ENCODE measurements around the gene RASA3.

Gene RASA3

GRCh38 chr13:113981611-113982295 lies 150.7 kb downstream of the RASA3 start:
- TF ChIP-seq CTCF (conservative IDR thresholded peaks at IDR 0.05; ENCODE audit: low read depth, low read length): no peak
- H3K4me3 ChIP-seq (ENCODE audit: low read depth, low read length): no peak overlapping the region
- DNase-seq (ENCODE audit: low read depth): no peak

GRCh38 chr13:113981194-113981605 lies 151.2 kb downstream of the RASA3 start:
- H3K4me3 ChIP-seq (ENCODE audit: low read depth, low read length): no peak overlapping the region
- TF ChIP-seq CTCF (conservative IDR thresholded peaks at IDR 0.05; ENCODE audit: low read depth, low read length): no peak
- peak; percentile 76 for DNase-seq (ENCODE audit: low read depth)

GRCh38 chr13:113980489-113981064 lies 151.8 kb downstream of the RASA3 start:
- TF ChIP-seq CTCF (conservative IDR thresholded peaks at IDR 0.05; ENCODE audit: low read depth, low read length): no peak
- DNase-seq (ENCODE audit: low read depth): no peak
- no peak overlapping the region for H3K4me3 ChIP-seq (ENCODE audit: low read depth, low read length)

GRCh38 chr13:113979791-113980471 lies 152.5 kb downstream of the RASA3 start:
- no peak for TF ChIP-seq CTCF (conservative IDR thresholded peaks at IDR 0.05; ENCODE audit: low read depth, low read length)
- DNase-seq (ENCODE audit: low read depth): no peak
- no peak overlapping the region for H3K4me3 ChIP-seq (ENCODE audit: low read depth, low read length)

GRCh38 chr13:113978741-113979481 lies 153.5 kb downstream of the RASA3 start:
- no peak overlapping the region for H3K4me3 ChIP-seq (ENCODE audit: low read depth, low read length)
- DNase-seq (ENCODE audit: low read depth): no peak
- no peak for TF ChIP-seq CTCF (conservative IDR thresholded peaks at IDR 0.05; ENCODE audit: low read depth, low read length)

- DNase-seq (ENCODE audit: low read depth): no peak
- H3K4me3 ChIP-seq (ENCODE audit: low read depth, low read length): no peak overlapping the region
- TF ChIP-seq CTCF (conservative IDR thresholded peaks at IDR 0.05; ENCODE audit: low read depth, low read length): no peak
These were observed 154.4 kb downstream of the RASA3 start for GRCh38 chr13:113977976-113978375.

Measured in choroid plexus epithelial cell (primary cell).